ENCODE results near the gene ORM1. TPM values are rescaled to one million over a fixed set of nuclear protein-coding genes. Genes with fewer than 3 reads are reported as not detected.
A peak's percentile ranks its signal among the peaks of the same experiment; 100 is the strongest.

ORM1 gene
- total and polyA plus RNA-seq, 12 donors: 0.13 to 0.70 (median 0.55) TPM; not detected in 7

GRCh38 chr9:114371973-114372917, 49.3 kb downstream of the ORM1 start:
- peak; percentile 31 to 58 (median 50) for ATAC-seq

GRCh38 chr9:114372921-114373448, 50.1 kb downstream of the ORM1 start:
- TF ChIP-seq CTCF (IDR thresholded peaks at IDR 0.05): no peak
- peak overlapping the region in 6 of 10 donors; percentile 1 to 89 (median 44) for H3K27ac ChIP-seq
- peak overlapping the region in 1 of 10 donors; percentile 24 for H3K4me3 ChIP-seq

More at GRCh38 chr9:114371973-114372917, 49.3 kb downstream of the ORM1 start:
- no peak for TF ChIP-seq CTCF (IDR thresholded peaks at IDR 0.05)
- H3K27me3 ChIP-seq: no peaks in the 10 kb centered on the region
- peak overlapping the region in 5 of 10 donors; percentile 1 to 89 (median 57) for H3K27ac ChIP-seq
- 43 to 52% methylated on average over 14 of the region's 14 CpGs for WGBS, 2 donors
- H3K36me3 ChIP-seq: peaks cover 0 to 76% (median 6%) of the 10 kb centered on the region in 9 donors
- no peaks in the 10 kb centered on the region for H3K9me3 ChIP-seq
- no peak for DNase-seq
- peak overlapping the region in 1 of 10 donors; percentile 24 for H3K4me3 ChIP-seq
- peaks cover 0 to 92% (median 18%) of the 10 kb centered on the region in 9 donors for H3K4me1 ChIP-seq
- intact Hi-C loops (cut with DNase I): no loop called here

GRCh38 chr9:114373960-114374730, 51.2 kb downstream of the ORM1 start:
- intact Hi-C loops (cut with DNase I): no loop called here
- Histone ChIP-seq H3K27ac (peak overlapping the region in 2 of 10 donors; percentile 64 to 89), H3K4me1 (peaks cover 0 to 87% (median 18%) of the 10 kb centered on the region in 9 donors), H3K9me3 (no peaks in the 10 kb centered on the region), H3K36me3 (peaks cover 0 to 76% (median 2%) of the 10 kb centered on the region in 9 donors), H3K27me3 (no peaks in the 10 kb centered on the region), H3K4me3 (no peak overlapping the region)
- 92 to 93% methylated on average over 16 of the region's 16 CpGs for WGBS, 2 donors
- ATAC-seq: no peak
- no peak for DNase-seq
- TF ChIP-seq CTCF (IDR thresholded peaks at IDR 0.05): no peak

More at GRCh38 chr9:114372921-114373448, 50.1 kb downstream of the ORM1 start:
- DNase-seq: peak; percentile 51 to 57
- intact Hi-C loops (cut with DNase I): no loop called here
- H3K9me3 ChIP-seq: no peaks in the 10 kb centered on the region
- ATAC-seq: peak; percentile 55 to 78 (median 67)
- H3K27me3 ChIP-seq: no peaks in the 10 kb centered on the region
- H3K4me1 ChIP-seq: peaks cover 0 to 92% (median 18%) of the 10 kb centered on the region in 9 donors
- H3K36me3 ChIP-seq: peaks cover 0 to 76% (median 5%) of the 10 kb centered on the region in 9 donors
- WGBS, 2 donors: 44 to 58% methylated on average over 9 of the region's 9 CpGs

- DNase-seq (no peak), ATAC-seq (no peak)
- H3K4me1 ChIP-seq: peaks cover 0 to 87% (median 18%) of the 10 kb centered on the region in 9 donors
- 85 to 89% methylated on average over 9 of the region's 9 CpGs for WGBS, 2 donors
- H3K36me3 ChIP-seq: peaks cover 0 to 79% (median 3%) of the 10 kb centered on the region in 9 donors
- H3K27me3 ChIP-seq: no peaks in the 10 kb centered on the region
- H3K4me3 ChIP-seq: no peak overlapping the region
- intact Hi-C loops (cut with DNase I): loop anchor here in 1 of 10 donors (5.0 kb wide), 1 partner anchor 33 kb away; no protein-coding TSS in a partner anchor
- peak overlapping the region in 1 of 10 donors; percentile 89 for H3K27ac ChIP-seq
- no peak for TF ChIP-seq CTCF (IDR thresholded peaks at IDR 0.05)
- no peaks in the 10 kb centered on the region for H3K9me3 ChIP-seq
These were observed 52.0 kb downstream of the ORM1 start for GRCh38 chr9:114374936-114375335.

Data from heart right ventricle (tissue), 16 donors.